Measurements from ENCODE around the gene RPS19.

DNA sequence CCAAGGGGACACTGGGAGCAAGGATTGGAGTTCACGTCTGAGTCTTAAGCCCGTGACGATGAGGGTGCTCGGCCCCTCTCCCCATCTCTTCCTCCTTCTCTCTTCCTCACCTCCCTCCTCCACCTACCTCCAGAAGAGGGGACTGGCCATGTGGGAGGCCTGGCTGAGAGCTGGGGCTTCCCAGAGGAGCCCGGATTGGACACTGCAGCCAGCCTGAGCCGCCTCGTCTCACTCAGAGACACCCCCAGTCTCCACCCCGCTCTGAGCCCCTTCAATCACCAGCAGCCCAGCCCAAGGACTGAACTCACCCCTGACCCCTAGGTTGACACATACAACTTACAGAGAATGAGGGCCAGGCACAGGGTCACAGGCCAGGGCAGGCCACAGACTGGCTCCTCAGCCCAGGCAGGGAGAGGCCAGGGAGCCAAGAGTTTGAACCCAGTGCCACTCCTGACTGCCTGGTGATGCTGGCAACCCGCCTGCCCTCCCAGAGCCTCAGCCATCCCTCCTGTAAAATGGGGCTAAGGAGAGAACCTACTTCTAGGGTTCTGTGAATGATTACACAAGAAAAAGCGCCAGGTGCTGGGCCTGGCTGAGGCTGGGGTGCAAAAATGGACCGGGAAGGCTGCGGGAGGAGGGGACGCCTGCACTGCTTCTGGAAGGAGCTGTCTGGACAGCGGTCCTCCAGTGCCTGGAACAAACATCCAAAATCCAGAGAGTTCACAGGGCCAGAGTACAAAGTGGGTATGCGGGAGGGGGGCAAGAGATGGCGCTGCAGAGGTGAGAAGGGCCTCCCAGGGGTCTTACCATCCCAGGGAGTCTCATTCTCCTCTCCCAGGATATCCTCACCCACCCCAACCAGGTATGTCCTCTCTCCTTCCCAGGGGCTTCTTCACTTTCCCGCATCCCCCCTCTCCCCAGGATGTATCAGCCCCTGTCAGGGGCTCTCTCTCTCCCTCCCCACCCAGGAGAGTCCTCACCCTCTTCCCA, 18.2 kb downstream of the RPS19 start:
- TF ChIP-seq POLR2A (IDR thresholded peaks at IDR 0.05) (no peak), POLR2AphosphoS5 (IDR thresholded peaks at IDR 0.05) (no peak), EP300 (IDR thresholded peaks at IDR 0.05; ENCODE audit: low read depth) (no peak)
- TF ChIP-seq, protein P1, sequence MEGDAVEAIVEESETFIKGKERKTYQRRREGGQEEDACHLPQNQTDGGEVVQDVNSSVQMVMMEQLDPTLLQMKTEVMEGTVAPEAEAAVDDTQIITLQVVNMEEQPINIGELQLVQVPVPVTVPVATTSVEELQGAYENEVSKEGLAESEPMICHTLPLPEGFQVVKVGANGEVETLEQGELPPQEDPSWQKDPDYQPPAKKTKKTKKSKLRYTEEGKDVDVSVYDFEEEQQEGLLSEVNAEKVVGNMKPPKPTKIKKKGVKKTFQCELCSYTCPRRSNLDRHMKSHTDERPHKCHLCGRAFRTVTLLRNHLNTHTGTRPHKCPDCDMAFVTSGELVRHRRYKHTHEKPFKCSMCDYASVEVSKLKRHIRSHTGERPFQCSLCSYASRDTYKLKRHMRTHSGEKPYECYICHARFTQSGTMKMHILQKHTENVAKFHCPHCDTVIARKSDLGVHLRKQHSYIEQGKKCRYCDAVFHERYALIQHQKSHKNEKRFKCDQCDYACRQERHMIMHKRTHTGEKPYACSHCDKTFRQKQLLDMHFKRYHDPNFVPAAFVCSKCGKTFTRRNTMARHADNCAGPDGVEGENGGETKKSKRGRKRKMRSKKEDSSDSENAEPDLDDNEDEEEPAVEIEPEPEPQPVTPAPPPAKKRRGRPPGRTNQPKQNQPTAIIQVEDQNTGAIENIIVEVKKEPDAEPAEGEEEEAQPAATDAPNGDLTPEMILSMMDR (IDR thresholded peaks at IDR 0.05), result no peak
